ENCODE data around the gene TCOF1. TPM values are rescaled to one million over a fixed set of nuclear protein-coding genes. Genes with fewer than 3 reads are reported as not detected.

The TCOF1 gene
- polyA plus RNA-seq, 1 donor (not counting 4 experiments of a cell fraction or from before 2014, with no cell fraction given), result 13.6 TPM

GRCh38 chr5:150419630-150420270 lies 62.3 kb downstream of the TCOF1 start:
- Histone ChIP-seq H3K4me2 (ENCODE audit: control insufficient read depth, extremely low read depth, insufficient read depth, low read depth, low read length) (no peak overlapping the region), H3K4me3 (ENCODE audit: control insufficient read depth in 2 of 3, extremely low read depth in 1 of 3, insufficient read depth in 2 of 3, low read depth in 1 of 3, low read length in 3 of 3) (no peak overlapping the region), H3K9ac (ENCODE audit: control insufficient read depth, extremely low read depth, insufficient read depth, low read length) (no peak overlapping the region), H3K27ac (ENCODE audit: control insufficient read depth, insufficient read depth, low read length) (no peak overlapping the region), H4K20me1 (ENCODE audit: control insufficient read depth, extremely low read depth, insufficient read depth, low read length) (no peaks in the 10 kb centered on the region), H3K79me2 (ENCODE audit: control insufficient read depth, insufficient read depth, low read length) (no peaks in the 10 kb centered on the region), H3K27me3 (ENCODE audit: control insufficient read depth, extremely low read depth, insufficient read depth, low read length) (no peaks in the 10 kb centered on the region), H3K9me1 (ENCODE audit: control insufficient read depth, extremely low read depth, insufficient read depth, low read length) (no peaks in the 10 kb centered on the region), H2AFZ (ENCODE audit: control insufficient read depth, low read length) (no peak overlapping the region), H3K36me3 (ENCODE audit: control insufficient read depth in 2 of 2, extremely low read depth in 1 of 2, insufficient read depth in 2 of 2, low read length in 2 of 2) (no peaks in the 10 kb centered on the region), H3K4me1 (ENCODE audit: control insufficient read depth, extremely low read depth, insufficient read depth, low read length) (no peaks in the 10 kb centered on the region), H3K9me3 (ENCODE audit: control insufficient read depth, low read depth, low read length) (no peaks in the 10 kb centered on the region)
- dilution Hi-C loops (cut with MboI; ENCODE audit: extremely low pct_ligation_motif_present, low sequenced_read_pairs), result no loop called here
- no peak for DNase-seq (ENCODE audit: low read depth, low spot score)
- peak; percentile 41 for FAIRE-seq
- TF ChIP-seq, protein P1, sequence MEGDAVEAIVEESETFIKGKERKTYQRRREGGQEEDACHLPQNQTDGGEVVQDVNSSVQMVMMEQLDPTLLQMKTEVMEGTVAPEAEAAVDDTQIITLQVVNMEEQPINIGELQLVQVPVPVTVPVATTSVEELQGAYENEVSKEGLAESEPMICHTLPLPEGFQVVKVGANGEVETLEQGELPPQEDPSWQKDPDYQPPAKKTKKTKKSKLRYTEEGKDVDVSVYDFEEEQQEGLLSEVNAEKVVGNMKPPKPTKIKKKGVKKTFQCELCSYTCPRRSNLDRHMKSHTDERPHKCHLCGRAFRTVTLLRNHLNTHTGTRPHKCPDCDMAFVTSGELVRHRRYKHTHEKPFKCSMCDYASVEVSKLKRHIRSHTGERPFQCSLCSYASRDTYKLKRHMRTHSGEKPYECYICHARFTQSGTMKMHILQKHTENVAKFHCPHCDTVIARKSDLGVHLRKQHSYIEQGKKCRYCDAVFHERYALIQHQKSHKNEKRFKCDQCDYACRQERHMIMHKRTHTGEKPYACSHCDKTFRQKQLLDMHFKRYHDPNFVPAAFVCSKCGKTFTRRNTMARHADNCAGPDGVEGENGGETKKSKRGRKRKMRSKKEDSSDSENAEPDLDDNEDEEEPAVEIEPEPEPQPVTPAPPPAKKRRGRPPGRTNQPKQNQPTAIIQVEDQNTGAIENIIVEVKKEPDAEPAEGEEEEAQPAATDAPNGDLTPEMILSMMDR (optimal IDR thresholded peaks at IDR 0.05 in 1 of 3, IDR thresholded peaks at IDR 0.05 in 1 of 3, conservative IDR thresholded peaks at IDR 0.05 in 1 of 3; ENCODE audit: extremely low read depth in 1 of 3, insufficient read depth in 2 of 3, low read length in 3 of 3), result no peak
- no peak for TF ChIP-seq EZH2 (IDR thresholded peaks at IDR 0.05; ENCODE audit: low read length)

- no peak for DNase-seq (ENCODE audit: low read depth, low spot score)
- Histone ChIP-seq H3K27me3 (ENCODE audit: control insufficient read depth, extremely low read depth, insufficient read depth, low read length) (no peaks in the 10 kb centered on the region), H3K4me3 (ENCODE audit: control insufficient read depth in 2 of 3, extremely low read depth in 1 of 3, insufficient read depth in 2 of 3, low read depth in 1 of 3, low read length in 3 of 3) (no peak overlapping the region), H3K9me1 (ENCODE audit: control insufficient read depth, extremely low read depth, insufficient read depth, low read length) (no peaks in the 10 kb centered on the region), H3K9me3 (ENCODE audit: control insufficient read depth, low read depth, low read length) (no peaks in the 10 kb centered on the region), H3K79me2 (ENCODE audit: control insufficient read depth, insufficient read depth, low read length) (no peaks in the 10 kb centered on the region), H3K9ac (ENCODE audit: control insufficient read depth, extremely low read depth, insufficient read depth, low read length) (no peak overlapping the region), H2AFZ (ENCODE audit: control insufficient read depth, low read length) (no peak overlapping the region), H3K4me1 (ENCODE audit: control insufficient read depth, extremely low read depth, insufficient read depth, low read length) (no peaks in the 10 kb centered on the region), H4K20me1 (ENCODE audit: control insufficient read depth, extremely low read depth, insufficient read depth, low read length) (no peaks in the 10 kb centered on the region), H3K36me3 (ENCODE audit: control insufficient read depth in 2 of 2, extremely low read depth in 1 of 2, insufficient read depth in 2 of 2, low read length in 2 of 2) (no peaks in the 10 kb centered on the region), H3K4me2 (ENCODE audit: control insufficient read depth, extremely low read depth, insufficient read depth, low read depth, low read length) (no peak overlapping the region), H3K27ac (ENCODE audit: control insufficient read depth, insufficient read depth, low read length) (no peak overlapping the region)
- FAIRE-seq, result no peak
- no peak for TF ChIP-seq EZH2 (IDR thresholded peaks at IDR 0.05; ENCODE audit: low read length)
- TF ChIP-seq, protein P1 (optimal IDR thresholded peaks at IDR 0.05 in 1 of 3, IDR thresholded peaks at IDR 0.05 in 1 of 3, conservative IDR thresholded peaks at IDR 0.05 in 1 of 3; ENCODE audit: extremely low read depth in 1 of 3, insufficient read depth in 2 of 3, low read length in 3 of 3), result no peak
- dilution Hi-C loops (cut with MboI; ENCODE audit: extremely low pct_ligation_motif_present, low sequenced_read_pairs), result no loop called here
Measured at GRCh38 chr5:150422075-150422474, 64.6 kb downstream of the TCOF1 start.

All from keratinocyte (primary cell).